K562 (cell line): ENCODE results near the gene MYOM3. TPM values are rescaled to one million over a fixed set of nuclear protein-coding genes. Genes with fewer than 3 reads are reported as not detected.

Experiments used
- ATAC-seq: fragments of 200-7000 bp; cut with Tn5 transposase; 3 replicates; pipeline ENCODE4 v1.9.1; 2020; ENCODE audit warnings: moderate library complexity
- BruUV-seq: library from RNA; stranded (reverse); fragments of 400-500 nt; replicated peaks from 2 replicates; lab custom pipeline; 2021; lab: Mats Ljungman, UMichigan
- CTCF ChIA-PET: fragments of 300-600 bp; formaldehyde crosslinking; extraction: SDS; loops from one replicate; lab custom pipeline; 2021; ENCODE audit warnings: low intra/inter-chr PET ratio; lab: Yijun Ruan, JAX
- POLR2A ChIA-PET: fragments of 300-600, 350-650 bp; sonication (Branson Sonifier 250); formaldehyde crosslinking; extraction: SDS; loops from one replicate; lab custom pipeline; 2021; ENCODE audit warnings: antibody characterized with exemption, inconsistent platforms; lab: Yijun Ruan, JAX
- DNase-seq, 4 experiments: peaks; one replicate each; pipeline versions ENCODE4 v3.0.0 to v3.0.0-alpha.2; 2011 to 2018; ENCODE audit warnings: low spot score in 3 of 4, mixed read lengths in 3 of 4; ENCODE audit errors: extremely low read depth in 1 of 4
- FAIRE-seq: peaks from 2 replicates; lab custom pipeline; 2011; peaks lifted over from hg19 to GRCh38; lab: Jason Lieb, UNC
- H2AFZ ChIP-seq: 2 replicates; pipeline ENCODE4 v1.6.0; 2011; ENCODE audit warnings: low read depth, low read length, control low read depth, inconsistent platforms
- H3K27ac ChIP-seq: fragments of 200-600 bp; 3 replicates; pipeline ENCODE4 v1.8.0; 2011; ENCODE audit warnings: low read depth, mild to moderate bottlenecking, control low read depth, inconsistent platforms, low read length, moderate library complexity, mixed read lengths; ENCODE audit errors: extremely low read depth
- H3K27me3 ChIP-seq, 2 experiments: fragments of 300-600 bp in 1 of 2; 2 replicates in 1 of 2; 3 replicates in 1 of 2; pipeline versions ENCODE4 v1.6.0 to v1.8.0; 2011; ENCODE audit warnings: inconsistent platforms in 2 of 2, low read length in 2 of 2, mild to moderate bottlenecking in 1 of 2, mixed read lengths in 1 of 2, moderate library complexity in 1 of 2; ENCODE audit not compliant: control insufficient read depth in 2 of 2, insufficient read depth in 2 of 2
- H3K36me3 ChIP-seq: fragments of 300-600 bp; 3 replicates; pipeline ENCODE4 v1.8.0; 2011; ENCODE audit warnings: mild to moderate bottlenecking, low read length, inconsistent platforms; ENCODE audit not compliant: control insufficient read depth, insufficient read depth
- H3K4me1 ChIP-seq, 2 experiments: fragments of 200-600 bp in 1 of 2; replicated peaks in 1 of 2; 2 replicates in 1 of 2; 3 replicates in 1 of 2; pipeline versions ENCODE4 v1.5.1 to v1.8.0; 2011; ENCODE audit warnings: inconsistent platforms in 2 of 2, low read length in 2 of 2, mild to moderate bottlenecking in 1 of 2, mixed read lengths in 1 of 2, moderate library complexity in 1 of 2; ENCODE audit not compliant: control insufficient read depth in 2 of 2, insufficient read depth in 2 of 2
- H3K4me2 ChIP-seq: 2 replicates; pipeline ENCODE4 v1.6.1; 2011; ENCODE audit warnings: low read length, control low read depth, inconsistent platforms, mixed read lengths; ENCODE audit not compliant: insufficient read depth
- H3K4me3 ChIP-seq: fragments of 200-600 bp; sonication (generic), shearing (Covaris generic); 2 replicates; pipeline ENCODE4 v1.5.1; 2016; ENCODE audit warnings: control low read depth, inconsistent platforms
- H3K79me2 ChIP-seq: fragments of 200-600 bp; 3 replicates; pipeline ENCODE4 v1.8.0; 2011; ENCODE audit warnings: low read length, inconsistent platforms; ENCODE audit not compliant: control insufficient read depth, insufficient read depth
- H3K9ac ChIP-seq, 2 experiments: 2 replicates each; pipeline versions ENCODE4 v1.6.0 to v1.6.1; 2011; ENCODE audit warnings: low read depth in 2 of 2, low read length in 2 of 2, control low read depth in 1 of 2, inconsistent platforms in 1 of 2, mild to moderate bottlenecking in 1 of 2, mixed read lengths in 1 of 2; ENCODE audit not compliant: insufficient read depth in 1 of 2
- H3K9me1 ChIP-seq: one replicate; pipeline ENCODE4 v1.6.0; 2011; ENCODE audit warnings: inconsistent platforms, mild to moderate bottlenecking, low read length, moderate library complexity; ENCODE audit not compliant: control insufficient read depth, insufficient read depth
- H3K9me3 ChIP-seq: replicated peaks from 2 replicates; pipeline ENCODE4 v1.5.1; 2011; ENCODE audit warnings: low read depth, low read length, inconsistent platforms; ENCODE audit not compliant: control insufficient read depth, insufficient read depth
- H4K20me1 ChIP-seq: replicated peaks from 2 replicates; pipeline ENCODE4 v1.6.1; 2011; ENCODE audit warnings: low read length, inconsistent platforms, mixed read lengths; ENCODE audit not compliant: control insufficient read depth, insufficient read depth
- ELF1 ChIP-seq: fragments of 200-800 bp; sonication (Bioruptor generic); IDR thresholded peaks from 2 replicates; pipeline ENCODE4 v1.6.1; 2016; ENCODE audit warnings: missing genetic modification characterization, missing compliant biosample characterization
- HNRNPL ChIP-seq: fragments of 200-400 bp; formaldehyde crosslinking; IDR thresholded peaks from 2 replicates; pipeline ENCODE4 v1.6.1; 2017; ENCODE audit warnings: low read depth, mild to moderate bottlenecking, low read length
- KDM2B ChIP-seq: fragments of 250-450 bp; sonication (Bioruptor Pico); IDR thresholded peaks from 2 replicates; pipeline ENCODE4 v1.8.0; 2021; ENCODE audit warnings: mild to moderate bottlenecking, moderate library complexity
- MBD2 ChIP-seq: sonication (generic); IDR thresholded peaks from 2 replicates; pipeline ENCODE4 v1.6.1; 2016; ENCODE audit warnings: low read depth, borderline replicate concordance
- PHTF2 ChIP-seq: fragments of 250-450 bp; sonication (Bioruptor Pico); IDR thresholded peaks from 2 replicates; pipeline ENCODE4 v1.5.0; 2021; ENCODE audit warnings: mild to moderate bottlenecking
- SIN3A ChIP-seq, 2 experiments: fragments of 150-350 bp in 1 of 2; IDR thresholded peaks; 2 replicates each; pipeline ENCODE4 v1.6.1; 2011 to 2016; ENCODE audit warnings: borderline replicate concordance in 2 of 2, low read depth in 2 of 2, low read length in 2 of 2, mild to moderate bottlenecking in 2 of 2, moderate library complexity in 2 of 2; ENCODE audit not compliant: control insufficient read depth in 1 of 2
- ZNF41 ChIP-seq: fragments of 250-450 bp; sonication (Bioruptor Pico); conservative IDR thresholded peaks from 2 replicates; pipeline ENCODE4 v1.4.0; 2020; ENCODE audit warnings: mild to moderate bottlenecking
- ZNF431 ChIP-seq: sonication (generic); formaldehyde crosslinking; IDR thresholded peaks from 2 replicates; pipeline ENCODE4 v1.8.0; 2022; ENCODE audit warnings: mild to moderate bottlenecking, missing genetic modification reagents
- WGBS: fragments of 100-300 bp; shearing (Covaris generic); methylation state at CpG from one replicate; pipeline ENCODE4 v1.1.6; 2016; ENCODE audit warnings: low coverage, mixed read lengths; ENCODE audit not compliant: insufficient coverage; ENCODE audit errors: missing lambda C conversion rate; 5-methylcytosine and 5-hydroxymethylcytosine counted together
- in situ Hi-C: fragments of 300-500 bp; cut with MboI; formaldehyde crosslinking; loops from 4 replicates; pipeline ENCODE4 v1.15.0; 2018; ENCODE audit warnings: inconsistent platforms, mixed read lengths
- intact Hi-C: fragments of 100-400 bp; cut with micrococcal nuclease; formaldehyde crosslinking; loops from 2 replicates; pipeline ENCODE4 v1.14.2; 2022
- polyA plus RNA-seq, 8 experiments: library from polyadenylated mRNA; depleted of rRNA in 4 of 8; stranded (reverse) in 5 of 8; unstranded in 3 of 8; fragments of >200 nt; fragmentation: Nextera tagmentation in 2 of 8; fragmentation: Illumina TruSeq in 1 of 8; extraction: Ambion mirVana in 2 of 8; extraction: Trizol in 1 of 8; gene quantifications; 2 replicates each; pipeline versions ENCODE4 v1.2.1 to v1.2.3, GENCODE V29; 2011 to 2014; ENCODE audit warnings: inconsistent platforms in 1 of 8, missing spikeins in 1 of 8
- total RNA-seq, 7 experiments: library from RNA; depleted of rRNA in 6 of 7; stranded (reverse); fragments of >200 nt in 6 of 7; fragmentation: Illumina TruSeq in 2 of 7; extraction: Trizol in 2 of 7; gene quantifications; 2 replicates each; pipeline versions ENCODE4 v1.2.1 to v1.2.3, GENCODE V29; 2011 to 2021; ENCODE audit warnings: low replicate concordance in 1 of 7
- TF ChIP-seq, protein P1 (sequence below): fragments of 450-650 bp; conservative IDR thresholded peaks from 2 replicates; pipeline ENCODE4 v1.6.1; 2016; ENCODE audit warnings: missing genetic modification characterization, low read depth, mild to moderate bottlenecking, missing compliant biosample characterization, moderate library complexity
- TF ChIP-seq, protein P2 (sequence below), 2 experiments: fragments of 250-450 bp in 1 of 2; fragments of 450-650 bp in 1 of 2; sonication (Bioruptor Pico) in 1 of 2; IDR thresholded peaks; 2 replicates each; pipeline versions ENCODE4 v1.6.1 to v1.8.0; 2016 to 2021; ENCODE audit warnings: mild to moderate bottlenecking in 2 of 2, moderate library complexity in 2 of 2, missing compliant biosample characterization in 1 of 2, missing genetic modification characterization in 1 of 2

MYOM3 gene
- total and polyA plus RNA-seq, 9 of the 15 experiments (the other 6 are each of a cell fraction or from before 2014, with no cell fraction given) = 0.01 TPM; not detected in 8

DNA sequence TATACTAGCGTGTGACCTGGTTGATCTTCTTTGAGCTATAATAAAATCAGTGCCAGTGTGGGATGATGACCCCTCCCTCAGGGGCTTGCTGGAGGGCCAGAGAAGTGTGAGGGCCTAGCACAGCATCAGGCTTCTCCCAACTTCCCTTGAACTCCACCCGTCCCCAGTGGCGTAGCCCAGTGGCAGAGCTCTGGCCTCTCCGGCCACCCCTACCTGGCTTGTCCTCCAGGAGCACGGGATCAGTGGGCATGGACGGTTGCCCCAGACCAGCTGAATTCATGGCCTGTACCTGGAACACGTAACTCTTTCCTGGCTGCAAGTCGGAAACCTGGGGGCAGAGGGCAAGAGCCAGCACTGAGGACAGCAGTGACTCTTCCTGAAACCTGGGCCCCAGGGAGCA, 36.0 kb downstream of the MYOM3 start:
- no peaks in the 10 kb centered on the region for H3K9me3 ChIP-seq
- H3K36me3 ChIP-seq = no peaks in the 10 kb centered on the region
- H3K4me3 ChIP-seq = no peak overlapping the region
- H3K4me2 ChIP-seq = no peak overlapping the region
- POLR2A ChIA-PET = no interaction called here
- intact Hi-C loops = no loop called here
- peaks cover 50 to 79% of the 10 kb centered on the region in 2 experiments for H3K27me3 ChIP-seq
- ATAC-seq (no peak), FAIRE-seq (no peak), DNase-seq (no peak)
- H2AFZ ChIP-seq = no peak overlapping the region
- 0 out of 2 replicates have a peak, but pooled peaks cover 7% of the 10 kb centered on the region for H4K20me1 ChIP-seq
- in situ Hi-C loops = no loop called here
- H3K9ac ChIP-seq = no peak overlapping the region
- no peaks in the 10 kb centered on the region for H3K79me2 ChIP-seq
- TF ChIP-seq ZNF431 (CRISPR knock-in tag) = no peak
- TF ChIP-seq MBD2 = no peak
- TF ChIP-seq PHTF2 (CRISPR knock-in tag) = no peak
- TF ChIP-seq, protein P1, sequence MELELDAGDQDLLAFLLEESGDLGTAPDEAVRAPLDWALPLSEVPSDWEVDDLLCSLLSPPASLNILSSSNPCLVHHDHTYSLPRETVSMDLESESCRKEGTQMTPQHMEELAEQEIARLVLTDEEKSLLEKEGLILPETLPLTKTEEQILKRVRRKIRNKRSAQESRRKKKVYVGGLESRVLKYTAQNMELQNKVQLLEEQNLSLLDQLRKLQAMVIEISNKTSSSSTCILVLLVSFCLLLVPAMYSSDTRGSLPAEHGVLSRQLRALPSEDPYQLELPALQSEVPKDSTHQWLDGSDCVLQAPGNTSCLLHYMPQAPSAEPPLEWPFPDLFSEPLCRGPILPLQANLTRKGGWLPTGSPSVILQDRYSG (tag) = no peak
- no peak for TF ChIP-seq ZNF41
- TF ChIP-seq ELF1 (tag) = no peak
- TF ChIP-seq HNRNPL = no peak
- no peak for TF ChIP-seq KDM2B (CRISPR knock-in tag)
- no peak for TF ChIP-seq SIN3A (IDR thresholded peaks at IDR 0.05; ENCODE audit: borderline replicate concordance in 2 of 2, control insufficient read depth in 1 of 2, low read depth in 2 of 2, low read length in 2 of 2)
- TF ChIP-seq, protein P2, sequence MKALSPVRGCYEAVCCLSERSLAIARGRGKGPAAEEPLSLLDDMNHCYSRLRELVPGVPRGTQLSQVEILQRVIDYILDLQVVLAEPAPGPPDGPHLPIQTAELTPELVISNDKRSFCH (CRISPR knock-in tag; IDR thresholded peaks at IDR 0.05) = no peak
- TF ChIP-seq, protein P2 (tag; IDR thresholded peaks at IDR 0.05) = no peak
- CTCF ChIA-PET = no interaction called here
- no peaks in the 10 kb centered on the region for H3K9me1 ChIP-seq
- H3K4me1 ChIP-seq = no peaks in the 10 kb centered on the region; a peak in 1 of 5 replicates
- 2% methylated on average over 8 of the region's 8 CpGs for WGBS
- H3K27ac ChIP-seq = no peak overlapping the region
- BruUV-seq = no TSS peak
